ENCODE data around the gene CERS6.

CERS6 gene

DNA sequence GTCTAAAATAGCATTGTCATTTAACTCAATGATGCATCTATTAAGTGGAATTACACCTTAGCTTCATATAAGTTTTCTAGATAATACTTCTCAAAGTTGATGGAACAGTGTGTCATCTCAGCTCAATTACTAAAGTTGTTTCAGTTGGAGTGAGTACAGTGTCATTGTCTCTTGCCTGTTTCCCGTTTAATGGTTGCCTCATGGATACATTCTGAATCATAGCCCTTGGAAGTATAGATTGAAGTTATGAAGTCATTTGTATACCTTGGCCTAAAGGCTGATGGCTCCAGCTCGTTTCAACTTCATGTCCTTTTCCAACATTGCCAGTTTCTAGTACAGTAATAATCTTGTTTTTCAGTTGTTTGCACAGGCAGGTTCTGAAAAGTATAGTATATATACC, 215.9 kb downstream of the CERS6 start:
- DNase-seq (ENCODE audit: low read depth in 2 of 2): no peak

DNA sequence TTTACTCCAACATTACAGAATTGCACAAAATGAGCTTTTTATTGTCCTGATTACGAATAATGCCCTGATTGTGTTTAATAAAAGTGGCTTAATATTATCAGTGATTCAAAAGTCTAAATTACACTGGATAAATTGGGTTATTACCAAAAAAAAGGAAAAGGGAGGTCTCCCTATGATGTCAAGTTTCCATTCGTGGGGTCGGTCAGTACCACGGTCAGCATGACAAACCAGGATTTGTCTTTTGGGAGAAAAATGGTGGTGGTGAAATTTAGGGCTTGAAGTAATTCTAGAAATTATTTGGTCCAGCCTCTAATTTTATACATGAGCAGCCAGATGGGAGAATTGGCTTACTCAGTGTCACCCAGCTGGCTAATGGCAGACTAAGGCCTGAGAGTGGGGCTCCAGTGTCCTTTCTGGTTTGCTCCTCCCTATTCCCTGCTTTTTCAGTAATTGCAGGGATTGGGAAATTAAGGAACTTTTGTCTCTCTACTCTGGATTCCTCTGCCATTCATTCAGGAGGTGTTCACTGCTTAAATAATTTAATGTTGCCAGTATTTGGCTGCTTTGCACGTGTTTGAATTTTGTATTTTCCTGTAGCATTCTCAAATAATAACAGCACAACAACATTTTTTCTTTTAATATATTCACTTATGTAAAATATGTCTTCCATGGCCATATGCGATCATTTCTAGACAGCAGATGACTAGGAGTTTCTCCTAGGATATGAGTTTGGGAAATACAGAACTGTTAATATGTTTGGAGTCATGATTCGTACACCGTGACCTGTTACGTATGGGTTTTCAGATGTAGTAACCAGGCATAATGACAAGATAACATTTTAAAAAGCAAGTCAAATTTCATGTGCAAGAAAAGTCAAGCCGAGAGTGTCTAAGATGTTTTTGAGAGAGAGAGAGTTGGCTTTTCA, 217.5 kb downstream of the CERS6 start:
- DNase-seq (ENCODE audit: low read depth in 2 of 2): no peak

DNA sequence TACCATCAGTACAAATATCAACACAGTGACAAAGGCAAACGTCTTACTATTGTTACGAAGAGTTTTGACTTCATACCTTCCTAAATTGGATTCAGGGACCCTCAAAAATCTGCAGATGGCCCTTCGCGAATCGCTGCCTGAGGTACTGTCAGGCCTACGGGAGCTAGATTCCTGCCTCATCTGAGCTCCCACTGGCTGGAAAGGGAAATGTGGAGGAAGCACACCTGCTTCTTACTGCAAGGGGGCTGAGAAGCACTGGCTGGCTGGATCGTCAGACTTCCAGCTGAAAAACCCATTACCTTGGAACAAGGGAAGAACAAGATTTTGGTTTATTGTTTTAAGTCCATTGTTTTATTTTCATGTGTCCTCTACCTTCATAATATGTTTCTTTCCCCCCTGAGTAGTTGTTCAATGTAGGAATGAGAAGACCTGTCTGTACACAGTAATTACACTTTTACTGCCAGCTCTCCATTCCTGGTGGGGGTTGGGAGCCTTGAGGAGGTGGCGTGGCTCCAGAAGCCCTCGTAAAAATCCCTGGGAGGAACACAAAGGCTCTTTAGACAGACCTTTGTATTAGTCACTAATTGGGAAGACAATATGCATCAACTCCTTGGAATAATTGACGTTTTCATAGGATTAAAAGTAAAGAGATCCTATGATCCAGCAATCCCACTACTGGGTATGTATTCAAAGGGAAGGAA, 222.2 kb downstream of the CERS6 start:
- no peak for DNase-seq (ENCODE audit: low read depth in 2 of 2)

DNA sequence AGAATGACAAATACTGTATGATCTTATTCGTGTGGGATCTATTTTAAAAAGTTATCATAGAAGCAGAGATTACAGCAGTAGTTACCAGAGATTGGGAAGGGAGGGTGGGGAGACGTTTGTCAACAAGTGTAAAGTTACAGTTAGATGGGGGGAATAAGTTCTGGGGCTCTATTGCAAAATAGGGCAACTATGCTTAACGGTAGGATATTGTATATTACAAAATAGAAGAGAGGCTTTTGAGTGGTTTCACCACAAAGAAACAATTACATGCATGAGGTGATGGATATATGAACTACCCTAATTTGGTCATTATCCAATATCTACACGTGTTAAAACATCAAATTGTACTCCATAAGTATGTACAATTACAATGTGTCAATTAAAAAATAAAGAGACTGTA, 223.0 kb downstream of the CERS6 start:
- DNase-seq (ENCODE audit: low read depth in 2 of 2): no peak

DNA sequence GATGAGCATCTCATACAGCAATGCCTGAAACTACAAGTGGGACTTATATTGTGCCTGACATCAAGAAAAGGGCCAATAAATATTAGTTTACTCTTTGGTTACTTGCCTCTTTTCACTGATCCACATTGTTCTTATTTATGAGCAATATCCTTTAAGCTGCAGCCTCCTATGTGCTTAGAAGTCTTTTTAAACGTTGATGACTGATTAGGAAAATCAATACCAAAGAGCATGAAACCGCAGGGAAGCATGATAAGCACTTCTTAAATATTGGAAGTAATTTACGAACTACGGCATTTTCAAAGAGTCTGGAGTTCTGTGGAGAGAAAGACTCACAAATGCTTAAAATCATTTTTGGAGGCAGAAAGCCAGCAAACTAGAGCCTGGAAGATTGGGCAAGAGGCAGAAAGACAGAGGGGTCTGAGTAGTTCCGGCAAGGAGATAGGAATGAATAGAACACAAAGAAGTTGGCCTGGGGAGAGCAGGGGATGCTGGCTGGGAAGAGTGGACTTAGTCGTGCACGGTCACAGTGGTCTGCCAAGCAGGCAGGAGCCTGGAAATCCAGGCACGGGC, 223.8 kb downstream of the CERS6 start:
- no peak for DNase-seq (ENCODE audit: low read depth in 2 of 2)

DNA sequence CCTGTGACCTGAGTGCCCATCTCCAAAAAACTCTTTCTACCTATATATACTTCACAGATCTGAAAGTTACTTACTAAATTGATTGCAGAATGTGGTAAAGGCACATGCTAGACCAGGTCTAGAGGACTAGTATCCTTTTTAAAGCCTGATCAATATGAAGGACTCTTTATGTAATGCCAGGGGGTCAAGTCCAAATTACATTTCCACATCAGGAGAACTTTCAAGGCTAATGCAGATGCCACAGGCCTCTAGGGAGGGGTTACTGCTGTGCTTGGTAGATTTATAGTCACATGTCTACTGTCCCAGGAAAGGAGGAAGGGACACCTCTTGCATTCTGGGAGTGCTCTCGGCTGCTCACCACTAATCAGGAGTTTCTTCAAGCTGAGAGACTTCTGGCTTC, 227.9 kb downstream of the CERS6 start:
- no peak for DNase-seq (ENCODE audit: low read depth in 2 of 2)

DNA sequence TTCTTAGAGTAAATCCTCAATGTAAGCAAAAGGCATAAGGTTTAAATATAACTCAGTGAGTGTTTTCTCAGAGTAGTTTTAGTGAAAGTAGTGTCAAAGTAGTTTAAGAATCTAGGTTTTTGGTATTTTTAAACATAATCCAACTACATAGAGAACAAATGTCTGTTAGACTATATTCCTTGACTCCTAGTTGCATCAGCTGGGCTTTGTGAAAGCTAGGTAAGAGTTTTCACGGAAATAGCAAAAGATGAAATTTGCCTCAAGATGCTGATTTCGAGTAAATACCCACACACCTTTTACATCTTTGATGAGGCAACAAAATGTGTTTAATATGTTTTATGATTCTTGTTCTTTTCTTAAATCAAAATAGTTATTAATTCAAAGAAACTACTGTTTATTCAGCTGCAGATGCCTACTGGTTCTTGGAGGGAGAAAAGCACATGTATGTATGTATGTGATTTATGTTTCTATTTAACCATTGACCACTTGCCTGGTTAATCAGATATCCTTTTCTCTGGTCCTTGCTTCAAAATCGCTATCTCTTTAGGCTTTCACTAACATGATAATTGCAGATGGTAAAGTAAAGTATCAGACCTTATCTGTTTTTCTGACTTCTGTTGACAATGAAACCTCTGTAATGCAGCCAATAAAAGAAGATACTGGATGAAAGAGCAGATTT, 229.0 kb downstream of the CERS6 start:
- no peak for DNase-seq (ENCODE audit: low read depth in 2 of 2)

DNA sequence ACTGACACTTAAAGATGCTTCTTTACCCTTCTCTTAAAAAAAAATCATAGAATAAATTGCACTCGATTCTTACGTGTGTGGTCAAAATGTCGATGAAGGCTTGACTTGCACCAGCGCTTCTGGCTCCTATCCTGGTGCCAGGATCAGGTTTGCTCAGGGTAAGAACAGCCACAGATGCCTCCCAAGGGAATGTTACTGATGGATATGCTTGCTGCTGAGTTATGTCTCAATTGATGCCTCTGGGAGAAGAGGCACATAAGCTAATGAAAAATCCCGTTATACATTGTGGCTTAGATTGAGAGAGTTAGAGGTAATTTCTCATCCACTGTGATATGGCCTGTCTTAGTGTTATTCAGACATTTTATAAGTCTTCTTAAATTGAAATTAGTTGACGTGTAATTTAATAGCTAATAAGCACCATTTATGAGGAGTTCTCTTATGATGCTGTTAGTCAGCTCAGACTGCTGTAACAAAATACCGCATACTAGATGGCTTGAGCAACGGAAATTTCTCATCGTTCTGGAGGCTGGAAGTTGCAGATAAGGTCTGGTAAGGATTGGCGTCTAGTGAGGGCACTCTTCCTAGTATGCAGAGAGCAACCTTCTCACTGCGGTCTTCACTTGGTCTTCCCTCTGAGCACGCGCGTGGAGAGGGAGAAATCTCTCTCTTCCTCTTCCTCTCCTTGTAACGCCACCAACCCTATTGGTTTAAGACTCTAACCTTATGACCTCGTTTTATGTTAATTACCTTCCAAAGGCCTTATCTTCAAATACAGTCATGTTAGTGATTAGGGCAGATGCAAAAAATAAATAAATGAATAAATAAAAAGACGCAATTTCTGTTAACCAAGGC, 229.8 kb downstream of the CERS6 start:
- no peak for DNase-seq (ENCODE audit: low read depth in 2 of 2)

DNA sequence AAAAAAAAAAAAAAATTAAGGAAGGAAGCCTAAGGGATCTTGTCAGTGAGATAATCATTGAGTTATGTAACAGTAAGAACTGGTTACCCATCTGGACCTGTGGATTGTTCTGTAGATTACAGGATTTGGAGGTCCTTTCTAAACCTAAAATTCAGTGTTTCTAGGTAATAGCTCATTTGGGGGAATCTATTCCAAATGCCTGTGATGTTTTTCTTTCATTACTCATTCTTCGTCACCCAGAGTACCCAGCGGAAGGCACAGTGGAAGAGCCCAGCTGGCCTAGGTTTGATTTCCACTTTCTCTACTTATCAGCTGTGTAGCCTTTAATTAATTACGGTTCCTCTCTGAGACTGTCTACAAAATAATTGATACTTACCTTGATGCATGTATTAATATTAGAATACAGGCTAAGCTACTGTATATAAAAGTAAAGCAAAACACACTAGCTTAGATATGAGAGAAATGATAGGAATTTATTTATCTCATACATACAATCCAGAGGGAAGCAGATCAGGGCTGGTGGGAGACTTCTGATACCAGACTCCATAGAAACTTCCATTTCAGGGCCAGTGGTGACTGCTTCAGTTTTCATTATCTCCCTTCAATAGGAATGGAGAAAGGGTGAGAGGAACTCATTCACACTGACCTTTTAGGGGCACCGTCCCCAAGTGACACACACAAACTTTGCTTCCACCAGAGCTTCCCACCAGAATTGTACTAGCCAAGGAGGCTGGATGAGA, 230.6 kb downstream of the CERS6 start:
- DNase-seq (ENCODE audit: low read depth in 2 of 2): no peak

DNA sequence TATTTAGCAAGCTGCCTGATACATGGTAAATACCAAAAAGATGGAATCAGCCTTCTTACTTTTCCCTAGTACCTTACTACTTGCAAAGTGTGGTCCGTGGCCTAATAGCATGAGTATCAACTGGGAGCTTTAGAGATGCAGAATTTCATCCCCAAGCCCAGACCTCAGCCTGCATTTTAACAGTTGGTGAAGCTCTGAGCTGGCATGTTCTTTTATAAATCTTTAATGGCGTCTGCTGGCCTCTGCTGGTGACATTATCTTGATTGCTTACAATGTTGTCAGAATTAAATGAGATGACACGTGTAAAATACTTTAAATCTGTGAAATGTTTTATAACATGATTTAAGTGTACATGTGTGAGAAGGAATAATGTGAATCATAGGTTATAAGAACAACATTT, 231.2 kb downstream of the CERS6 start:
- DNase-seq (ENCODE audit: low read depth in 2 of 2): no peak

DNA sequence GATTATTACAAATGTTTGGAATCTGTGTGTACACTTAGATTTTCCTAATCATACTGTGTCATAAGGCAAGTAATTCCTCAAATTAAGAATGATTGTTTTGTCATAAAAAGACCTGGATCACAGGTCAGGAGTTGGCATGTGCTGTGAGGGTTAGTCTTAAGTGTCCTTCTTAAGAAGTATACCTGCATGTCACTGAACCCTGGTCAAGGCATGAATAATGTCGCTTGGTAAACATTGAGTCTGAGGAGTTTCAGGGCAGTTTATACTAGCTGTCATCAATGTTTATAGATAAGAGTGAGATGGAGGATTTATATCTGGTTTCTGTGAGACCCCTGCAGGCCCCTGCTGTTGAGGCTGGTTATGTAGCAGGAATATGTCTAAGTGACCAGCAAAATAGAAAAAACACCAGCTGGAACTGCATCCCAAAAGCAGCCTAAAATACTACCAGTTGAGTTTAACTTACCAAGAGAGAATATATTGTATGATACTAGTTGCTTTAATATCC, 234.4 kb downstream of the CERS6 start:
- DNase-seq (ENCODE audit: low read depth in 2 of 2): no peak

DNA sequence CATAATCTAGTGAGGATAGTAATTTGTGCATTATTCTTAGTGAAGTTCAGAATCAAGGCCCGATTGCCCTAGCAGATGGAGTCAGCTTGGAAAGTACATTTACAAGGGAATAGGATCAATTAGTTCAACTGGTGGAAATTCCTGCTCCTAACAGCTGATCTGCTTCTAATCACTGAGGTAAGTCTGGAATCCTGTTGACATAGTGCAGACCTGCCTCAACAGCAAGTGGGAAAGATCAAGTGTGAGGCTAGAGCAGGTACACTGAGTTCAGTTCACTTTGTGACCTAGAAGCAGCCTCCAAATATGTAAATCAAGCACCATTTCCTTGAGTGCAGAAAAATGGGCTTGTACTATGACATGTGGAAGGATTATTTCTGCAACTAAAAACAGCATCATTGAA, 235.1 kb downstream of the CERS6 start:
- no peak for DNase-seq (ENCODE audit: low read depth in 2 of 2)

DNA sequence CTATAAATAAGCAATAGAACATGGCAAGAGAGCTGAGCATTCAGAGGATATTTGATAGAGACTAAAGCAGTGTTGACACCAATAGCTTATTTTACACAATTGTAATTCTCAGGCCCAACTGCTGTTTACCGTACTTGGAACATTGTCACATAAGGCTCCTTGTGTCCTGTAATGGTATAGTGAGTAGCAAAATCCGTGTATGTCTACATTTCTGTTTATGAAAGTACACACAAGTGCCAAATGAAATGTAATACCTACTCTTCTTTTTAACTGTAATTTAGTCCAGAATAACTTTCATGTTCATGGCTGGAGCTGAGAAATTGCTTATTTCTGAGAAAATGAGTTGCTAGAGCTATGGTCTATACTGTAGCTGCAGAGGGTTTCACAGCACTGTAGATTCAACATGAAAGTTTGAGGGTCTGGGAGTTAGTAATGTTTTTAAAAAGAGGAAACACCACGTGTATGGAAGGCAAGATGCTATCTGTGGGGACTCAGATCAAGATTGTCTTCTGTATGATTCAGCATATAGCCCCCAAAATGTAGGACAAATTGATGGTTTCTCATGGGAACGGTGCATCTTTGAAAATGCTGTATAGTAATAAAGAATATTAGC, 236.2 kb downstream of the CERS6 start:
- no peak for DNase-seq (ENCODE audit: low read depth in 2 of 2)

DNA sequence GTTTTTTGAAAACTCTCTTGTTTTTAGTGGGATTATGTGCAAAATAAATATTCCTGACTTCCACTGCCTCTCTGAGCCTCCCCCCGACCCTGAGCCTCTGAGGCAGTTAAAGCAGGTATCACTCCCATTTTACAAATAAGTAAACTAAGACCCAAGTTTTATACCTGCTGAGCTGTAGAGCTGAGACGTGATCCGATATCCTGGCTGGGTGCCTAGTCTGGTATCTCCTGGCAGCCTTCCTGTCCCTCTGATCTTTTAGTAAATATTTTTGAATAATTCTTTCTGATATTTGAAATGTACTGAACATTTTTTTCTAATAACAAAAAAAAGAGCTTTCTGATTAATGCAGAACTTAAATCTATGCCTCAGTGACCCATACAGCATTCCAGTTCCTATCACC, 238.1 kb downstream of the CERS6 start:
- DNase-seq (ENCODE audit: low read depth in 2 of 2): no peak

DNA sequence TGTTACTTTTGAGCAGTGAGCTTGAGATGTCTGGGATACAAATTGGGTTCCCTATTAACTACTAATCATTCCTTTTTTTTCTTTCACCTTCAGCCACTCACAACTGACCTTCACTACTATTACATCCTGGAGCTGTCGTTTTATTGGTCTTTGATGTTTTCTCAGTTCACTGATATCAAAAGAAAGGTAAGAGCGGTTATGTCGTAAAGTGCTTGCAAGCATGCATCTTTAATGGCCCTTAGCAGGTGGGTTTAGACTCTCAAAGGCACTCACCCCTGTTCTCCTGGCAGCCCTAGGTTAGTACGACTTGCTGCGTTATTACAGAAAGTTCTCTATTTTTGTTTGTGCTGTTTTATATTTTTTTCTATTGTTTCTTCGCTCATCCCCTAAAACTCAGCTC, 238.8 kb downstream of the CERS6 start:
- no peak for DNase-seq (ENCODE audit: low read depth in 2 of 2)

DNA sequence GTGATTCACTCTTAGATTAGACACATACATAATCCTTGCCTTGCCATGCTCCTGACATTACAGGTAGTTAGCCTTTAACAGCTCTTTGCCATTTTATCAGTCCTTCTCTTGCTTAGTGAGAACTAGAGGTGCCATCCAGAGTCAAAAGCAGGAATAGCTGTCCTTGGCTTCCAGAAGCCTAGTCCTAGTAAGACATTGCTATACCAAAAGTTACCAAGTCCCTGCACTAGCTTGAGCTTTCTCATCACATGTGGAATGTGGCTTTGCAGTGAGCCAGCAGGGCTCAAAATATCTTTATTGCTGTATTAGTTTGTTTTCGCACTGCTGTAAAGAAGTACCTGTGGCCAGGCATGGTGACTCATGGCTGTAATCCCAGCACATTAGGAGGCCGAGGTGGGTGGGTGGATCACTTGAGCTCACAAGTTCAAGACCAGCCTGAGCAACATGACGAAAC, 241.6 kb downstream of the CERS6 start:
- DNase-seq (ENCODE audit: low read depth in 2 of 2): no peak

DNA sequence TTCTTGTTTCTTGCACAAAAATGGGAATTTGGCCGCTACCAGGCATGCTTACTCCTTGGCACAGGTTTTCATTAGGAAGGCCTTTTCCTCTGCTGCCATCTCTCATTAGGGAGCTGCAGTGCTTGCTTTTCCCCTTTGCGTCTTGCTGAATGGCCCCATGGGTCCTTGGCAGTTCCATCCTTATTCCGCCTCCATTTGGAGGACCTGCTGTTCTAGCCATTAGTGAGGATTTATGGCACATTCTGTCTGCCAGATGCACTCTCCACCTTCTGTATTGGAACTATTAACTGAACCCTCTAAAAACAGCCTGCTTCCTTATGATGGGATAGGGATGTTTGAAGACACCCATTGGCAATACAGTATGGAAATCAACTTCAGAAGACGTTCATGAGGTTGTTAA, 242.9 kb downstream of the CERS6 start:
- no peak for DNase-seq (ENCODE audit: low read depth in 2 of 2)

DNA sequence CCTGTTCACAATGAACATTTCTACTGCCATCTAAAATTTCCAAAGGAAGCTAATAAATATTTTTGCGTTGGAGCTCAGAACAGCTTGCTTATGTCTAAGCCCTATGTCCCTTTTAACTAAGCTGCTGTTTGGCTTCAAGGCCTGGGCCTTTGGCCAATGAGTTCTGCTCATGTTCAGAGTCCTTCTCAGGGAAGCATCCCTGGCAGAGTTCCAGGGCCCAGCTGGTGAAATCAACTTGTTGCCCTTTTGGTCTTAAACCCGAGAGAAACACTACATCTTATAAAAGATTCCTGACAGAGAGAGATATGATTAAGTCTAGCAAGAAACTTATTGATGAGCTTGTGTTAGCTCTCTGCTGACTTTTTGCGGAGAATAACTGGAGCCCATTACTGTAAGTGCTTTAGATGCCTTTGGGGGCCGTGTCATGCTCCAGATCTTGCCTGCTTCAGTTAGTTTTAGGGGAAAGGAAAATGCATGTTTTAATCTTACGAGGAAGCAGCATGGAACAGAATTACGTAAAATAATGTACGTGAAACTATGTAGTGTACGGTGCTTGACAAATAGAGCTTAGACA, 243.9 kb downstream of the CERS6 start:
- DNase-seq (ENCODE audit: low read depth in 2 of 2): no peak

DNA sequence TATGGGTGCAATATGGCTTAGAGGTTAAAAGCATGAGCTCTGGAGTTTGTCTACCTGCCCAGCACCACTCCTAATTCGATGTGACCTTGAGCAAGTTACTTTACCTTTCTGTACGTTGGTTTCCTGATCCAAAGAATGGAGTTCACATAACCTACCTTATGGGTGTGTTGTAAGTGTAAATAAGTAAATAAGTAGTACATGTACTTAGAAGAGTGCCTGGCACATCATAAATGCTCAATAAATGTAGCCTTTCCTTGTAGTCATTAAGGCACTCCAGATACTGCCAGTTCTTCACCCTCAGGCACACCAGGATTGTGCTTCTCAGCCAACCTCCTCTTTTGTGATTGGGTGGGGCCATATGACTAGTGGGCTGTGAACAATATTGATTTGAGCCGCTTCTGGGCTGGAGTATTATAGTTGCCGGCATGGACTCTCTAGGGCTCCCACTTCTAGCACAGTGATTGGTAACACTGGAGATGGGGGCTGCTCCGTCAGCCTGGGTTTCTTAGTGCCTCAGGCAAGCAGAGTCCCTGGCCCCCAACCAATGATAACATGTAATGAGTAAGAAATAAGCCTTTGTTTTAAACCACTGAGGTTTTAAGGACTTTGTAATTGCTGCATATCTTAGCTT, 244.7 kb downstream of the CERS6 start:
- no peak for DNase-seq (ENCODE audit: low read depth in 2 of 2)

All from activated CD4-positive, alpha-beta T cell treated with anti-CD3 and anti-CD28 coated beads for 24 hours (primary cell).